MV-4-11 (cell line): ENCODE data around the gene DLL4.
"Not testable (repeated sequence)": the region's sequence is repeated elsewhere in the genome, so short reads cannot be mapped to it uniquely, and the experiment has no call there.

Source experiments
- DNase-seq: peaks from one replicate; lab custom pipeline; 2025; lab: John Stamatoyannopoulos, UW

Gene DLL4

GRCh38 chr15:40958723-40959122, 29.6 kb downstream of the DLL4 start:
- DNase-seq: no peak

DNA sequence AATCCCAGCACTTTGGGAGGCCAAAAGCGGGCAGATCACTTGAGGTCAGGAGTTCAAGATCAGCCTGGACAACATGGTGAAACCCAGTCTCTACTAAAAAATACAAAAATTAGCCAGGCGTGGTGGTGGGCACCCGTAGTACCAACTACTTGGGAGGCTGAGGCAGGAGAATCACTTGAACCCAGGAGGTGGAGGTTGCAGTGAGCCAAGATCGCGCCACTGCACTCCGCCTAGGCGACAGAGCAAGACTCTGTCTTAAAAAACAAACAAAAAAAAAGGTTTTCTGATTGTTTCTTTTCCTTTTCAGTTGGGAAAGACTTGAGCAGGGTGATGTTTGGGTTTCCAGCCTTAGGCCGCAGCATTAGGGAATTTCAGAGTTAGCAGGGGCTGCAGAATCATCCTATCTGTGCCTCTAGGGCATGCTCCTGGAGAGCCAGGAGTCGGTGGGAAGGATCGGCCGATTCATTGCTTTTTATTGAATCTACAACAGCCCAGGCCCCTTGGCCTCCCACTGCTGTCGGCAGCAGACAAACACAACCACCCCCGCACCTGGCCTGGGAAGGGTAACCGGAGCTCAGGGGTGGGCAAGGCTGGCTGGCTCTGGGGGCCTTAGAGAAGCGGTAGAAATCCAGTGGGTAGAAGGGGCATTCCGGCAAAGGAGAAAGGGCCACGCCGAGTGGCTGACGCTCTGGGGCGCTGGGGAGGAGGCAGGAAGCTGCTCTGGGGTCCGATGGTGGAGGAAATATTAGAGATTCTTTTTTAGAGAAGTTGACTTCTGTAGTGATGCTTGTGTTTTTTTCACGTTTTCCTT, 30.4 kb downstream of the DLL4 start:
- no peak for DNase-seq

- DNase-seq: no peak
Measured at GRCh38 chr15:40960151-40960885, 31.2 kb downstream of the DLL4 start.

GRCh38 chr15:40960925-40961324, 31.8 kb downstream of the DLL4 start:
- DNase-seq: no peak

DNA sequence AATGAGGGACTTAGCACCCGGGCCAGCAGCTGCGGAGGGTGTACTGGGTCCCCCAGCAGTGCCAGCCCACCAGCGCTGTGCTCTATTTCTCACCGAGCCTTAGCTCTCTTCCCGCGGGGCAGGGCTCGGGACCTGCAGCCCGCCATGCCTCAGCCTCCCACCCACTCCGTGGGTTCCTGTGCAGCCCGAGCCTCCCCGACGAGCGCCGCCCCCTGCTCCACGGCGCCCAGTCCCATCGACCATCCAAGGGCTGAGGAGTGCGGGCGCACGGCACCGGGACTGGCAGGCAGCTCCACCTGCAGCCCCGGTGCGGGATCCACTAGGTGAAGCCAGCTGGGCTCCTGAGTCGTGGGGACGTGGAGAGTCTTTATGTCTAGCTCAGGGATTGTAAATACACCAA, 32.6 kb downstream of the DLL4 start:
- not testable (repeated sequence) for DNase-seq

GRCh38 chr15:40962317-40962716, 33.2 kb downstream of the DLL4 start:
- not testable (repeated sequence) for DNase-seq

DNA sequence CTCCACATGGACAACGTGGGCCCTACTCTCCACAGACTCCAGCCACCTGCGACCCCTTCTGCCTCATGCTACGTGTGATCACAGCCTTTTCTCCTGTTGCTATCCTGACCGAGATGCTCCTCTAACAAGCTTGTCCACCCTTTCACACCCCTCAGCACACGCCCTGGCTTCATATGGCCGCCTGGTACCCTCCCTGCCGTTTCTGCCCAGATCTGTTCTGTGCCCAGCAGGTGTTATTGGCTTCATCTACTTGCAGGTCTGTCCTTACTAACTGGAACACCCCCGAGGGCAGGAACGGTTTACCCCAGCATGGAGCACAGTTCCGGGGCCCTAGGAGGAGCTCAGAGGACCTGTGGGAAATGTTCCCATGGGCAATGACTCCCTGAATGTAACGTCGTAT, 34.1 kb downstream of the DLL4 start:
- no peak for DNase-seq

GRCh38 chr15:40964006-40964405, 34.9 kb downstream of the DLL4 start:
- no peak for DNase-seq

DNA sequence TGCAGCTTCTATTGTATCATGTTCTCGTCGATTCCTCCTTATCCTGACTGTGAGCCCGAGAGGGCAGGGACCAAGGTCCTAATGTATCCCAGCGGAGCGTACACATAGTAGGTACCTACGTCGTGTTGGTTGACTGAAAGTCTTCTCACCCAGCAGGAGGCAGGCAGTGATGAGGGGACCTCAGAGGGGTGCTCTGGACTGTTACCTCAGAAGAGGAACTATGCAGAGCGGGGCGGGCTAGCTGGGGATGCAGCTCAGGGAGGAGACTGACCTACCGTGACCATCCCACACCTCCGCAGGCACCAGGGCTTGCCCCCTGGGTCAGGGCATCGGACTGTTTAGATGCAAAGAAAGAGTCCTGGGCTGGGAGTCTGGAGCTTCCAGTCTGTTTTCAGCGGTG, 35.5 kb downstream of the DLL4 start:
- no peak for DNase-seq

- DNase-seq: no peak
Measured at GRCh38 chr15:40968290-40969085, 39.3 kb downstream of the DLL4 start.

DNA sequence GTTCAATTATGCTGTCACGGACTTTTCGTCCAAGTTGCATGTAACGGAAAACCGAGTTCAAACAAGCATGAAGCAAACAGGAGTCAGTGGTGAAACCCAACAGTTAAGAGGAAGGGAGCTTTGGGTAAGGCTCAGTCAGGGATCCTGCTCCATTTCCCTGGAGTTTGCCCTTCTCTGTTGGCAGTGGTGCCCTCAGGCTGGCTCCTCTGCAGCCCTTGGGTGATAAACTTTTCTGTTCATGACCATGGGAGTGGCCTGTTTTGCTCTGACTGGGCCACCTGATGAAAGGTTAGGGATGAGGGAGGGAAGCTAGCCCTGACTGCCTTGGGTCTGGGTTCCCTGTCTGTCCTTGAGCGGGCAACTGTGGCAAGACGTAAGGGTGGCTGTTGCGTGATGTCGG, 40.2 kb downstream of the DLL4 start:
- DNase-seq: no peak

- DNase-seq: no peak
Measured at GRCh38 chr15:40974879-40975278, 45.7 kb downstream of the DLL4 start.

DNA sequence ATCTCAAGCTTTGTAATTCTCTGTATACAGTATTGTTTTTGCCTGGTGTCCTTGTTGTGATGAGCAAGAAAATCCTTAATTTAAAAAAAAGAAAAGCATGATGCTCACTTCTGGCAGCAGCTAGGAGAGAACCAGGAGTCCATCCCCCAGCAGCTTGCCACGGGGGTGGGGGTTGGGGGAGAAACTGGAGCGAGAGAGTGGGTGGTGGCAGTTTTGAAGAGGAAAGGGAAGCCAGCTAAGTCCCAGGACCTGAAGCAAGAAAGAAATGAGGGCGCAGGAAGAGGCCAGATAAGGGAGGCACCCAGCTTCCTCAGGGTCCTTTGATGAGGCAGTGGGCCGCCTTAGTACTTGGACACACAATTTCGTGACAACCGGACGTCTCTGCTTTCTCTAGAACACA, 47.7 kb downstream of the DLL4 start:
- no peak for DNase-seq

GRCh38 chr15:40978141-40978540, 49.0 kb downstream of the DLL4 start:
- no peak for DNase-seq

DNA sequence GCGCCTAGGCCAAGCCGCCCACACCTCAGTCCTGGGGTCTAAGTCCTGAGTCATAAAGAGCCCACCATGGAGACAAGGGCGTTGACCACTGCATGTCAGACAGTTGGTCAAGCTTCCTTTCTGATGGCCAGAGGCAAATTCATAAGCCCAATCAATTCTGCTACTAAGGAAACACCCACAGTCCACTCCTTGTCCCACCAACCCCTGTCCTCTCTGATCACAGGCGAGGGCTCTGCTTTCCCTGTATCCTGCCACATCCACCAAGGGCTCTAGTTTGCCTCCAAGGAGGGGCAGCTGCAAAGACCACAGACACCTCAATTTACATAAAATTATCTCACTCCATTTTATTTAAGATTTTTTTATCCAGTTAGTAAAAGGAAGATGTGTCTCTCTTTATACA, 49.4 kb downstream of the DLL4 start:
- DNase-seq: no peak

DNA sequence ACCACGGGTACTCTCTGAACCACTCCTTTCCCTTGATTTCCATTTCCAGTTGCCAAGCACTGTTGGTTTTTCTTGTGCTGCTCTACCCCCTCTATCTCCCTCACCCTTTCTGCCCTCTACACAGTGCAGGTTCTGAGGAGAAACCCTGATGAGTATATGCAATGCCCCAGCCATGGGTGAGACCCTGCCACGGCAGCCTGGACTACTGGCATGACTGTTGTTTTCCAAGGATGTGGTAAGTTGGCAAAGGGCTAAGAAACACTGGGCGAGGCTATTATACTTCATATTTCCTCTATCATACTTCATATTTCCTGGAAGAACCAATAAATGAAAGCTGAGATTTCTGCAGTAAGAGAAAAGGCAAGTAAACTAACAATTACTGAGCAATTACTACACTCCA, 52.0 kb downstream of the DLL4 start:
- DNase-seq: no peak

GRCh38 chr15:40982855-40983254, 53.7 kb downstream of the DLL4 start:
- no peak for DNase-seq

GRCh38 chr15:40984406-40984805, 55.3 kb downstream of the DLL4 start:
- DNase-seq: no peak

- no peak for DNase-seq
Measured at GRCh38 chr15:40984964-40985363, 55.8 kb downstream of the DLL4 start.

GRCh38 chr15:40985541-40986330, 56.6 kb downstream of the DLL4 start:
- no peak for DNase-seq

GRCh38 chr15:40986820-40987219, 57.7 kb downstream of the DLL4 start:
- no peak for DNase-seq

GRCh38 chr15:40988156-40988555, 59.0 kb downstream of the DLL4 start:
- DNase-seq: no peak
